ENCODE data around the gene NOC2L.

- TF ChIP-seq, protein P1, sequence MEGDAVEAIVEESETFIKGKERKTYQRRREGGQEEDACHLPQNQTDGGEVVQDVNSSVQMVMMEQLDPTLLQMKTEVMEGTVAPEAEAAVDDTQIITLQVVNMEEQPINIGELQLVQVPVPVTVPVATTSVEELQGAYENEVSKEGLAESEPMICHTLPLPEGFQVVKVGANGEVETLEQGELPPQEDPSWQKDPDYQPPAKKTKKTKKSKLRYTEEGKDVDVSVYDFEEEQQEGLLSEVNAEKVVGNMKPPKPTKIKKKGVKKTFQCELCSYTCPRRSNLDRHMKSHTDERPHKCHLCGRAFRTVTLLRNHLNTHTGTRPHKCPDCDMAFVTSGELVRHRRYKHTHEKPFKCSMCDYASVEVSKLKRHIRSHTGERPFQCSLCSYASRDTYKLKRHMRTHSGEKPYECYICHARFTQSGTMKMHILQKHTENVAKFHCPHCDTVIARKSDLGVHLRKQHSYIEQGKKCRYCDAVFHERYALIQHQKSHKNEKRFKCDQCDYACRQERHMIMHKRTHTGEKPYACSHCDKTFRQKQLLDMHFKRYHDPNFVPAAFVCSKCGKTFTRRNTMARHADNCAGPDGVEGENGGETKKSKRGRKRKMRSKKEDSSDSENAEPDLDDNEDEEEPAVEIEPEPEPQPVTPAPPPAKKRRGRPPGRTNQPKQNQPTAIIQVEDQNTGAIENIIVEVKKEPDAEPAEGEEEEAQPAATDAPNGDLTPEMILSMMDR (IDR thresholded peaks at IDR 0.05) = no peak
- TF ChIP-seq POLR2A (IDR thresholded peaks at IDR 0.05) = no peak
These were observed 27.5 kb downstream of the NOC2L start for GRCh38 chr1:931380-932172.

Measured in ovary (tissue), 3 donors.